GM12878 (cell line): ENCODE data around the gene ADGRV1.
A peak's percentile ranks its signal among the peaks of the same experiment; 100 is the strongest.

Experiments
- CEBPB ChIP-seq, 2 experiments: fragments of 150-350 bp in 1 of 2; IDR thresholded peaks; 2 replicates each; pipeline ENCODE4 v1.6.1; 2012 to 2014; ENCODE audit warnings: low read depth in 2 of 2, low read length in 2 of 2, borderline replicate concordance in 1 of 2, inconsistent platforms in 1 of 2
- CHD2 ChIP-seq: IDR thresholded peaks from 2 replicates; pipeline ENCODE4 v1.6.1; 2011; ENCODE audit warnings: low read depth, low read length, improper control_type of control experiment, borderline replicate concordance
- EP300 ChIP-seq, 2 experiments: fragments of 150-350 bp in 1 of 2; IDR thresholded peaks; 2 replicates each; pipeline ENCODE4 v1.6.1; 2011 to 2012; ENCODE audit warnings: low read depth in 2 of 2, low read length in 2 of 2, borderline replicate concordance in 1 of 2, improper control_type of control experiment in 1 of 2, inconsistent platforms in 1 of 2; ENCODE audit not compliant: control insufficient read depth in 1 of 2
- POLR2A ChIP-seq: IDR thresholded peaks from 2 replicates; pipeline ENCODE4 v1.6.1; 2011; ENCODE audit warnings: low read depth, mild to moderate bottlenecking, low read length
- RAD21 ChIP-seq: IDR thresholded peaks from 2 replicates; pipeline ENCODE4 v1.6.1; 2011; ENCODE audit warnings: mild to moderate bottlenecking, low read depth, low read length, moderate library complexity; ENCODE audit not compliant: insufficient read depth
- TAF1 ChIP-seq: IDR thresholded peaks from 2 replicates; pipeline ENCODE4 v1.6.1; 2011; ENCODE audit warnings: mild to moderate bottlenecking, low read depth, low read length, borderline replicate concordance
- TF ChIP-seq, protein P1 (sequence below): IDR thresholded peaks from 2 replicates; pipeline ENCODE4 v1.6.1; 2011; ENCODE audit warnings: mild to moderate bottlenecking, low read depth, low read length, moderate library complexity; ENCODE audit not compliant: insufficient replicate concordance
- TF ChIP-seq, protein P2 (sequence below), 3 experiments: IDR thresholded peaks in 2 of 3; conservative IDR thresholded peaks in 1 of 3; 2 replicates each; pipeline ENCODE4 v1.5.1; 2011; ENCODE audit warnings: low read depth in 3 of 3, low read length in 3 of 3, mild to moderate bottlenecking in 3 of 3, control low read depth in 2 of 3, moderate library complexity in 2 of 3, inconsistent platforms in 1 of 3, mixed read lengths in 1 of 3; ENCODE audit not compliant: control insufficient read depth in 2 of 3, insufficient read depth in 1 of 3; ENCODE audit errors: extremely low read depth in 1 of 3
- TF ChIP-seq, protein P3 (sequence below): IDR thresholded peaks from 2 replicates; pipeline ENCODE4 v1.6.1; 2011; ENCODE audit warnings: low read depth, mild to moderate bottlenecking, low read length, moderate library complexity, borderline replicate concordance; ENCODE audit errors: extremely low read depth

DNA sequence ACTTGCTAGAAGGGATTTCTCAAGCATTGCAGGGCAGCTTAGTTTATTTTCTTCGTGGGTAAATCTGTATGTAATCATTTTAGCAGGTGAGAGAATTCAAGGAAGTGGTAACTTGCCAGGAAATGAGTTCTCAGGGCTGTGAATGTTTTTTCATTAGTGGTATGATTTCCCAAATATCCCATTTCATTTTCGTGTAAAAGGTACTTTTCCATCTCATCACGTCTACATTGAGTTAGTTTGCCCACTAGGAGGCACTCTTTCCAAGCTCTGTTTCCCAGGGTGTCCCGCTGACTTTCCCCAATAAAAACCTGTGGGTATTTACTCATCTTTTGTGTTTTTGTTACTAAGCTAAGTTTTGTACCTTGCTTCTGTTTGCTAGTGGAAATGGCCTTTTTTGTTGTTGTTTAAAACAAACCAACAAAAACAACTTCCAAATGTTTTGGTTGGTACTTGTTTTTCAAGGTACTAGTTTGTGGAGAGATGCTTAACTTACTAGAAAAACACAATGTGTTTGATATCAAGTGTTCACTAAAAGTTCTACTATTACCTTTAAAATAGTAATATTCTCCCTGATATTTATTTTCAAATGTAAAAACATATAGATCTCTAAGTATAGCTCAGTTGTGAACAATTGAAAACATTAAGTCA lies 373.6 kb downstream of the ADGRV1 start:
- TF ChIP-seq CEBPB (IDR thresholded peaks at IDR 0.05; ENCODE audit: borderline replicate concordance in 1 of 2, low read depth in 2 of 2, low read length in 2 of 2) (no peak), CHD2 (no peak), RAD21 (peak; percentile 83), EP300 (IDR thresholded peaks at IDR 0.05; ENCODE audit: borderline replicate concordance in 1 of 2, control insufficient read depth in 1 of 2, low read depth in 2 of 2, low read length in 2 of 2) (no peak), POLR2A (no peak), TAF1 (no peak)
- TF ChIP-seq, protein P1, sequence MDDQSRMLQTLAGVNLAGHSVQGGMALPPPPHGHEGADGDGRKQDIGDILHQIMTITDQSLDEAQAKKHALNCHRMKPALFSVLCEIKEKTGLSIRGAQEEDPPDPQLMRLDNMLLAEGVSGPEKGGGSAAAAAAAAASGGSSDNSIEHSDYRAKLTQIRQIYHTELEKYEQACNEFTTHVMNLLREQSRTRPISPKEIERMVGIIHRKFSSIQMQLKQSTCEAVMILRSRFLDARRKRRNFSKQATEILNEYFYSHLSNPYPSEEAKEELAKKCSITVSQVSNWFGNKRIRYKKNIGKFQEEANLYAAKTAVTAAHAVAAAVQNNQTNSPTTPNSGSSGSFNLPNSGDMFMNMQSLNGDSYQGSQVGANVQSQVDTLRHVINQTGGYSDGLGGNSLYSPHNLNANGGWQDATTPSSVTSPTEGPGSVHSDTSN: no peak
- TF ChIP-seq, protein P2, sequence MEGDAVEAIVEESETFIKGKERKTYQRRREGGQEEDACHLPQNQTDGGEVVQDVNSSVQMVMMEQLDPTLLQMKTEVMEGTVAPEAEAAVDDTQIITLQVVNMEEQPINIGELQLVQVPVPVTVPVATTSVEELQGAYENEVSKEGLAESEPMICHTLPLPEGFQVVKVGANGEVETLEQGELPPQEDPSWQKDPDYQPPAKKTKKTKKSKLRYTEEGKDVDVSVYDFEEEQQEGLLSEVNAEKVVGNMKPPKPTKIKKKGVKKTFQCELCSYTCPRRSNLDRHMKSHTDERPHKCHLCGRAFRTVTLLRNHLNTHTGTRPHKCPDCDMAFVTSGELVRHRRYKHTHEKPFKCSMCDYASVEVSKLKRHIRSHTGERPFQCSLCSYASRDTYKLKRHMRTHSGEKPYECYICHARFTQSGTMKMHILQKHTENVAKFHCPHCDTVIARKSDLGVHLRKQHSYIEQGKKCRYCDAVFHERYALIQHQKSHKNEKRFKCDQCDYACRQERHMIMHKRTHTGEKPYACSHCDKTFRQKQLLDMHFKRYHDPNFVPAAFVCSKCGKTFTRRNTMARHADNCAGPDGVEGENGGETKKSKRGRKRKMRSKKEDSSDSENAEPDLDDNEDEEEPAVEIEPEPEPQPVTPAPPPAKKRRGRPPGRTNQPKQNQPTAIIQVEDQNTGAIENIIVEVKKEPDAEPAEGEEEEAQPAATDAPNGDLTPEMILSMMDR (IDR thresholded peaks at IDR 0.05 in 2 of 3, conservative IDR thresholded peaks at IDR 0.05 in 1 of 3; ENCODE audit: control insufficient read depth in 2 of 3, extremely low read depth in 1 of 3, insufficient read depth in 1 of 3, low read depth in 3 of 3, low read length in 3 of 3): peak; percentile 69 to 74 (median 71)
- TF ChIP-seq, protein P3, sequence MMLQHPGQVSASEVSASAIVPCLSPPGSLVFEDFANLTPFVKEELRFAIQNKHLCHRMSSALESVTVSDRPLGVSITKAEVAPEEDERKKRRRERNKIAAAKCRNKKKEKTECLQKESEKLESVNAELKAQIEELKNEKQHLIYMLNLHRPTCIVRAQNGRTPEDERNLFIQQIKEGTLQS: no peak
